Globus pallidus (tissue), 1 donor: ENCODE results near the gene CARMIL3.

Source experiments
- DNase-seq: peaks from one replicate; pipeline ENCODE4 v3.0.0-alpha.2; 2015; ENCODE audit warnings: low spot score

The CARMIL3 gene

GRCh38 chr14:24115422-24116127 lies 63.8 kb downstream of the CARMIL3 start:
- no peak for DNase-seq

DNA sequence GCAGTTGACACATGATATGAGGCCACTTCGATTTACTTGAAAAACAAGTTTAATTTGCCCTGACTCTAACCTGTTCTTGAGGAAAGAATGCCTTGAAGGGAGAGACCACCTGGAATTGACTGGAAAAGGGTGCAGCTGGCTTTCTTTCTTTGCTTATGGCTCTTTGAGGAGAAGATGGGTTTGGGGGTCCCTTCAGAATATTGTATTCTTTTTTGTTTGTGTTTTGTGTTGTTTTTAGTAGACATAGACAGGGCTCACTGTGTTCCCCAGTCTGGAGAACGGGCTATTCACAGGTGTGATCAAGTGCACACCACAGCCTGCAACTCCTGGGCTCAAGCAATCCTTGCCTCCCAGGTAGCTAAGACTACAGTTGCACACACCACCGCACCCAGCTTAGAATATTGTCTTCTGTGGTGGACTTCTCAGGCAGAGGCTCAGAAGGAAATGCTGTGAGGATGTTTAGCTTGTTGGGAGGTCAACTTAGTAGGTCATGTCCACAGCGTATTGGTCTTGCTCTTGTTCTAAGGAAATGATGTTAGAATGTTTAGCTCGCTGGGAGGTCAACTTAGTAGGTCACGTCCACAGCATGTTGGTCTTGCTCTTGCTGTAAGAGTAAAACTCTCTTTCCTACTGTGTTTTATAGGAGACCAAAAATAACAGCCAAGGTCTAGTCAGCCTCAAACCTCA lies 64.5 kb downstream of the CARMIL3 start:
- no peak for DNase-seq

DNA sequence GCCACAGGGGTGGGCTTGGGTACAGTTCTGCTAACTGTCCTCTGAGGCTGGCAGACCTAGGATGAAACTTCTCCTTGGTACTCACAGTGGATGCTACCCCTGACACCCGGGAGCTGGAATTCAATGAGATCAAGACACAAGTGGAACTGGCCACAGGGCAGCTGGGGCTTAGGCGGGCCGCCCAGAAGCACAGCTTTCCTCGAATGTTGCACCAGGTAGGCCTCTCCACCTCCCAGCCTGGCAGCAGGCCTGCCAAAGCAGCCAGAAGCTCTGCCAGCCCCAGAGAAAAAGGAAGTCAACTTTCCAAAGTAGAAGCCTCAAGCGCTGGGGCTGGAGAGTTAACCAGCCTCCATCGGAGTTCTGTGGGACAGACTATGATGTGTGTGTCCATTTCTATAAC lies 65.4 kb downstream of the CARMIL3 start:
- DNase-seq, result no peak
